Retinal pigment epithelial cell (primary cell): ENCODE data around the gene STK24.

ENCODE experiments used
- DNase-seq: peaks from one replicate; pipeline ENCODE4 v3.0.0-alpha.2; 2010; ENCODE audit warnings: low read depth
- H3K4me3 ChIP-seq: 2 replicates; pipeline ENCODE4 v1.5.1; 2011; ENCODE audit warnings: mild to moderate bottlenecking, low read length, control low read depth, moderate library complexity
- CTCF ChIP-seq: conservative IDR thresholded peaks from 2 replicates; pipeline ENCODE4 v1.5.1; 2011; ENCODE audit warnings: low read depth, low read length, control low read depth, inconsistent platforms

The STK24 gene

GRCh38 chr13:98447130-98447529 lies 129.8 kb downstream of the STK24 start:
- H3K4me3 ChIP-seq: no peak overlapping the region
- no peak for TF ChIP-seq CTCF
- DNase-seq: no peak

- TF ChIP-seq CTCF: no peak
- no peak overlapping the region for H3K4me3 ChIP-seq
- DNase-seq: no peak
Observed at GRCh38 chr13:98446234-98446621, 130.7 kb downstream of the STK24 start.

GRCh38 chr13:98445340-98446233 lies 131.3 kb downstream of the STK24 start:
- TF ChIP-seq CTCF: peak; percentile 97
- no peak overlapping the region for H3K4me3 ChIP-seq
- DNase-seq: no peak

- no peak for TF ChIP-seq CTCF
- no peak for DNase-seq
Observed at GRCh38 chr13:98444381-98444780, 132.5 kb downstream of the STK24 start.

GRCh38 chr13:98443800-98444325 lies 133.0 kb downstream of the STK24 start:
- H3K4me3 ChIP-seq: no peak overlapping the region
- DNase-seq: no peak
- TF ChIP-seq CTCF: no peak

More at GRCh38 chr13:98444381-98444780, 132.5 kb downstream of the STK24 start:
- H3K4me3 ChIP-seq: no peak overlapping the region

- no peak for TF ChIP-seq CTCF
- DNase-seq: no peak
- H3K4me3 ChIP-seq: no peak overlapping the region
Observed at GRCh38 chr13:98443329-98443728, 133.6 kb downstream of the STK24 start.
